ENCODE results near the gene SPATA46. TPM values are rescaled to one million over a fixed set of nuclear protein-coding genes. Genes with fewer than 3 reads are reported as not detected.

Gene SPATA46
- total RNA-seq, 1 donor from 2014 or later: not detected

GRCh38 chr1:162364498-162364897, 12.2 kb downstream of the SPATA46 start:
- H3K27me3 Mint-ChIP-seq (ENCODE audit: low read depth): no peaks in the 10 kb centered on the region
- H3K9me3 Mint-ChIP-seq (ENCODE audit: low read depth): no peaks in the 10 kb centered on the region
- no peak for DNase-seq (ENCODE audit: low spot score)
- H3K4me3 Mint-ChIP-seq (ENCODE audit: unreplicated experiment): no peak overlapping the region
- TF ChIP-seq CTCF (IDR thresholded peaks at IDR 0.05): no peak
- peaks cover 7% of the 10 kb centered on the region for H3K36me3 Mint-ChIP-seq (ENCODE audit: low read depth)
- peaks cover 12% of the 10 kb centered on the region for H3K4me1 Mint-ChIP-seq (ENCODE audit: low read depth)
- no peak overlapping the region for H3K27ac Mint-ChIP-seq (ENCODE audit: unreplicated experiment)

DNA sequence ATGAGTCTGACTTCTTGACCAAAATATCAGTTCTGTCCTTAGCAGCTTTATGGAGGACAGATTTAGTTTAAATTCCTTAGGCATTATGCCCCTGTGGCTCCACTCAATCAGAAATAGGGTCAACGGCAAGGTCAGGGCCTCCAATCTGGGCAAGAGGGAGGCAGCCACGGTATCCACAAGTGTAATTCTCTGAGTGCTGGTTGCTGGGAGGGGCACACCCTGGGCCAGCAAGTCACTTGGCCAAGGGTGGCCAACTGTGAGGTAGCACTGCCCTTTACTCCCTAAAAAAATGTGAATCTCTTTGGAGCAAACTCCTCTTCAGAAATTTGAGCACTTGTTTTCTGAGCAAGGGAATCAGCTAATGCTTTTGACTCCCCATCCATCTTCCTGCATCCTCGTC, 12.8 kb downstream of the SPATA46 start:
- H3K4me3 Mint-ChIP-seq (ENCODE audit: unreplicated experiment): no peak overlapping the region
- H3K27ac Mint-ChIP-seq (ENCODE audit: unreplicated experiment): no peak overlapping the region
- peaks cover 12% of the 10 kb centered on the region for H3K4me1 Mint-ChIP-seq (ENCODE audit: low read depth)
- no peaks in the 10 kb centered on the region for H3K27me3 Mint-ChIP-seq (ENCODE audit: low read depth)
- TF ChIP-seq CTCF (IDR thresholded peaks at IDR 0.05): no peak
- H3K36me3 Mint-ChIP-seq (ENCODE audit: low read depth): peaks cover 7% of the 10 kb centered on the region
- no peaks in the 10 kb centered on the region for H3K9me3 Mint-ChIP-seq (ENCODE audit: low read depth)
- no peak for DNase-seq (ENCODE audit: low spot score)

DNA sequence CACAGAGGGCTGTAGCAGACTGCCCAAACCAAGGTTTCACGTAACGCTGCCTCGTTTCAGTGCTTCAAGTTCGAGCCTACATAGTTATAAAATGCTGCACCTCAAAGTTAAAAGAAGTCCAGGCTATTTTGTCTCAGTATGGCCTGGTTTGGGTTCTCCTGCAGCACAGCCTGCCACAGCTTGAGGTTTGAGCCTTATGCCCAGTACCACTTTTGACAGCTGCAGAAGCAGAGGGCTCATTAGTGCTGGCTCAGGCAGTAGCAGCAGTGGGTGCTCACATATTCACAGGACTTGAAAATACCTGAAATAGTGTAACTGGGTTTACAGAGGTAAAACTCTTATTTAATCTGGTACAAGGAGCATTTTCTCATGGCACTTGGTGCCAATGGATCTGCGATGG, 15.3 kb downstream of the SPATA46 start:
- no peak for DNase-seq (ENCODE audit: low spot score)
- Mint-ChIP-seq H3K4me3 (ENCODE audit: unreplicated experiment) (no peak overlapping the region), H3K27ac (ENCODE audit: unreplicated experiment) (peak overlapping the region; percentile 5), H3K9me3 (ENCODE audit: low read depth) (no peaks in the 10 kb centered on the region), H3K36me3 (ENCODE audit: low read depth) (peaks cover 9% of the 10 kb centered on the region), H3K4me1 (ENCODE audit: low read depth) (peaks cover 12% of the 10 kb centered on the region), H3K27me3 (ENCODE audit: low read depth) (no peaks in the 10 kb centered on the region)
- TF ChIP-seq CTCF (IDR thresholded peaks at IDR 0.05): no peak

DNA sequence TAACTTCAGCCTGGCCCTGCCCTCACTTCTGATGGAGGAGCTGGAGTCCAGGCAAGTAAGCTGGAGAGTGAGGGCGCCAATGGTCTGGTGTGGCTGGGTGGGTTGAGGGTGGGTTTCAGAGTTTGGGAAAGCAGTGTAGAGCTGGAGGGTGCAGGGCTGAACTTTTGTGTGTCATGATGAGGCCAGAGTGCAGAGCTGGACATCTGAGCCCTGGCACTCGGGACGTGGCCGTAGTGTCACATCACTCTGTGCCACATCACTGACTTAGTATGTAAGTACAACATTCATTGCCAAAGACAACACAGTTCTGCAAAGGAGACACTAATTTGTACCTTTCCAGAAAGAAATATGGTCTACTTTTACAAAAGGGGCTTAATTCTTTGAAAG, 15.8 kb downstream of the SPATA46 start:
- no peak for TF ChIP-seq CTCF (IDR thresholded peaks at IDR 0.05)
- Mint-ChIP-seq H3K27me3 (ENCODE audit: low read depth) (no peaks in the 10 kb centered on the region), H3K4me3 (ENCODE audit: unreplicated experiment) (no peak overlapping the region), H3K36me3 (ENCODE audit: low read depth) (peaks cover 14% of the 10 kb centered on the region), H3K27ac (ENCODE audit: unreplicated experiment) (peak overlapping the region; percentile 5), H3K9me3 (ENCODE audit: low read depth) (no peaks in the 10 kb centered on the region), H3K4me1 (ENCODE audit: low read depth) (peaks cover 12% of the 10 kb centered on the region)
- DNase-seq (ENCODE audit: low spot score): no peak

DNA sequence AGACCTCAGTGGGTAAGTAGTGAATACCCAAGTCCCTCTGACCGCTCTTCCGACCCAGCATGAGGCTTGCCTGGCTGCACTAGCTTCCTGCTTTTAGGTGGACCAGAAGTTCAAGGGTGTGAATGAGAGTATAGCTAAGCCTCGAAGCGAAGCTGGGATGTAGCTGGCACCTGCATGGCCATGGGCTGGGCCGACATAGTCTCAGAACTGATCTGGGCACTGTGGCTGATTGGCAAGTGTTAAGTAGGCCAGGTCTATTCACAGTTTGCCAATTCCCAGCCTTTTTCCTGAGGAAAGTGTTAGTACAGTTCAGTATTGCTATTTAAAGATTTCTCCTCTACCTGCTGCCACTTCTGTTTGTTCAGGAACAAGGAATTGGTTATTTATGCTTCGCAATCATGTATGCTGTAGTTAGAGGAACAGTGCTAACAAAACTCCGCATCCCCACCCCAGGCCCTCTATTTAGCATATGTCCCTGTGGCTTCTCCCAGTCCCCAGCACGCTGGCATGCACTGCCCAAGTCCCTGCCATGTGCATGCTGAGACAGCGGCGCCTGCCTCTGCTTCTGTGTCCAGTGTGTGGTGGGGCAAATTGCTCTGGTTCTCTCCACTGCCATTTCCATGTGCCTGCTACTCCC, 16.3 kb downstream of the SPATA46 start:
- Mint-ChIP-seq H3K36me3 (ENCODE audit: low read depth) (peaks cover 14% of the 10 kb centered on the region), H3K4me3 (ENCODE audit: unreplicated experiment) (no peak overlapping the region), H3K27me3 (ENCODE audit: low read depth) (no peaks in the 10 kb centered on the region), H3K4me1 (ENCODE audit: low read depth) (peaks cover 12% of the 10 kb centered on the region), H3K27ac (ENCODE audit: unreplicated experiment) (no peak overlapping the region), H3K9me3 (ENCODE audit: low read depth) (no peaks in the 10 kb centered on the region)
- TF ChIP-seq CTCF (IDR thresholded peaks at IDR 0.05): no peak
- no peak for DNase-seq (ENCODE audit: low spot score)

Data from chondrocyte (in vitro differentiated cells).